Mucosa of rectum (tissue), 2 donors: ENCODE results near the gene AHNAK2.
A peak's percentile ranks its signal among the peaks of the same experiment; 100 is the strongest.

Source experiments
- H3K27ac ChIP-seq, 2 donors: one replicate each; pipeline ENCODE4 v1.7.0; 2013; ENCODE audit warnings: inconsistent platforms in 2 of 2, low read depth in 2 of 2, low read length in 2 of 2
- H3K27me3 ChIP-seq, 2 donors: one replicate each; pipeline ENCODE4 v1.7.0; 2013; ENCODE audit warnings: low read length in 2 of 2; ENCODE audit not compliant: control insufficient read depth in 2 of 2, insufficient read depth in 2 of 2
- H3K36me3 ChIP-seq, 2 donors: one replicate each; pipeline ENCODE4 v1.7.0; 2013; ENCODE audit warnings: low read length in 2 of 2; ENCODE audit not compliant: control insufficient read depth in 2 of 2, insufficient read depth in 2 of 2
- H3K4me1 ChIP-seq, 2 donors: one replicate each; pipeline ENCODE4 v1.7.0; 2013; ENCODE audit warnings: low read length in 2 of 2, mild to moderate bottlenecking in 1 of 2; ENCODE audit not compliant: control insufficient read depth in 2 of 2, insufficient read depth in 2 of 2
- H3K4me3 ChIP-seq, 2 donors: one replicate each; pipeline ENCODE4 v1.7.0; 2013; ENCODE audit warnings: low read length in 2 of 2
- H3K9ac ChIP-seq, 2 donors: one replicate each; pipeline ENCODE4 v1.7.0; 2013; ENCODE audit warnings: low read length in 2 of 2, low read depth in 1 of 2, mild to moderate bottlenecking in 1 of 2
- H3K9me3 ChIP-seq, 2 donors: one replicate each; pipeline ENCODE4 v1.7.0; 2013; ENCODE audit warnings: low read length in 2 of 2; ENCODE audit not compliant: control insufficient read depth in 2 of 2
- donor health status: healthy.
- donor health status: Normal muscosa, but diverticular disease.

AHNAK2 gene

GRCh38 chr14:104972301-104973134, 5.7 kb downstream of the AHNAK2 start:
- peak overlapping the region; percentile 50 to 54 for H3K4me3 ChIP-seq
- H3K27me3 ChIP-seq, result peaks cover 16 to 35% of the 10 kb centered on the region in 2 donors
- peak overlapping the region; percentile 71 to 82 for H3K27ac ChIP-seq
- peaks cover 57 to 59% of the 10 kb centered on the region in 2 donors for H3K4me1 ChIP-seq
- no peaks in the 10 kb centered on the region for H3K9me3 ChIP-seq
- peak overlapping the region in 1 of 2 donors; percentile 24 for H3K9ac ChIP-seq
- no peaks in the 10 kb centered on the region for H3K36me3 ChIP-seq

GRCh38 chr14:104971447-104972240, 6.5 kb downstream of the AHNAK2 start:
- H3K27me3 ChIP-seq, result peaks cover 16 to 35% of the 10 kb centered on the region in 2 donors
- H3K36me3 ChIP-seq, result no peaks in the 10 kb centered on the region
- peak overlapping the region in 1 of 2 donors; percentile 10 for H3K9ac ChIP-seq
- no peaks in the 10 kb centered on the region for H3K9me3 ChIP-seq
- peak overlapping the region; percentile 71 to 82 for H3K27ac ChIP-seq
- H3K4me1 ChIP-seq, result peaks cover 57 to 58% of the 10 kb centered on the region in 2 donors
- H3K4me3 ChIP-seq, result no peak overlapping the region

GRCh38 chr14:104970231-104971068, 7.7 kb downstream of the AHNAK2 start:
- Histone ChIP-seq H3K27me3 (peaks cover 13 to 38% of the 10 kb centered on the region in 2 donors), H3K27ac (peak overlapping the region; percentile 61 to 74), H3K9ac (no peak overlapping the region), H3K4me1 (peaks cover 48 to 53% of the 10 kb centered on the region in 2 donors), H3K9me3 (no peaks in the 10 kb centered on the region), H3K4me3 (peak overlapping the region; percentile 10 to 46), H3K36me3 (no peaks in the 10 kb centered on the region)

- Histone ChIP-seq H3K4me1 (peaks cover 48 to 53% of the 10 kb centered on the region in 2 donors), H3K9ac (peak overlapping the region in 1 of 2 donors; percentile 14), H3K9me3 (no peaks in the 10 kb centered on the region), H3K27ac (peak overlapping the region; percentile 61 to 74), H3K27me3 (peaks cover 13 to 38% of the 10 kb centered on the region in 2 donors), H3K36me3 (no peaks in the 10 kb centered on the region), H3K4me3 (peak overlapping the region; percentile 10 to 46)
Measured at GRCh38 chr14:104969741-104970230, 8.4 kb downstream of the AHNAK2 start.

GRCh38 chr14:104968541-104969401, 9.4 kb downstream of the AHNAK2 start:
- H3K9me3 ChIP-seq, result no peaks in the 10 kb centered on the region
- peak overlapping the region in 1 of 2 donors; percentile 43 for H3K27ac ChIP-seq
- peak overlapping the region in 1 of 2 donors; percentile 44 for H3K4me3 ChIP-seq
- H3K27me3 ChIP-seq, result peaks cover 13 to 31% of the 10 kb centered on the region in 2 donors
- H3K36me3 ChIP-seq, result no peaks in the 10 kb centered on the region
- H3K4me1 ChIP-seq, result peaks cover 44 to 48% of the 10 kb centered on the region in 2 donors
- no peak overlapping the region for H3K9ac ChIP-seq

GRCh38 chr14:104968153-104968527, 10.0 kb downstream of the AHNAK2 start:
- Histone ChIP-seq H3K4me1 (peaks cover 39 to 42% of the 10 kb centered on the region in 2 donors), H3K27ac (peak overlapping the region; percentile 42 to 43)

GRCh38 chr14:104967386-104968152, 10.6 kb downstream of the AHNAK2 start:
- Histone ChIP-seq H3K27me3 (peaks cover 13 to 27% of the 10 kb centered on the region in 2 donors), H3K9me3 (no peaks in the 10 kb centered on the region), H3K36me3 (no peaks in the 10 kb centered on the region), H3K27ac (peak overlapping the region; percentile 42 to 43), H3K4me1 (peaks cover 33 to 36% of the 10 kb centered on the region in 2 donors), H3K9ac (peak overlapping the region in 1 of 2 donors; percentile 33), H3K4me3 (peak overlapping the region; percentile 22 to 50)

More at GRCh38 chr14:104968153-104968527, 10.0 kb downstream of the AHNAK2 start:
- Histone ChIP-seq H3K9me3 (no peaks in the 10 kb centered on the region), H3K27me3 (peaks cover 13 to 31% of the 10 kb centered on the region in 2 donors), H3K4me3 (peak overlapping the region; percentile 44 to 50), H3K9ac (peak overlapping the region in 1 of 2 donors; percentile 33), H3K36me3 (no peaks in the 10 kb centered on the region)

GRCh38 chr14:104966981-104967385, 11.2 kb downstream of the AHNAK2 start:
- Histone ChIP-seq H3K9ac (peak overlapping the region in 1 of 2 donors; percentile 33), H3K4me3 (peak overlapping the region in 1 of 2 donors; percentile 50), H3K4me1 (peaks cover 27 to 31% of the 10 kb centered on the region in 2 donors)

More at GRCh38 chr14:104966981-104967385, 11.2 kb downstream of the AHNAK2 start:
- H3K27me3 ChIP-seq, result peaks cover 13 to 27% of the 10 kb centered on the region in 2 donors
- H3K9me3 ChIP-seq, result no peaks in the 10 kb centered on the region
- peak overlapping the region; percentile 42 to 43 for H3K27ac ChIP-seq
- no peaks in the 10 kb centered on the region for H3K36me3 ChIP-seq
